ENCODE measurements around the gene POC5.

POC5 gene

DNA sequence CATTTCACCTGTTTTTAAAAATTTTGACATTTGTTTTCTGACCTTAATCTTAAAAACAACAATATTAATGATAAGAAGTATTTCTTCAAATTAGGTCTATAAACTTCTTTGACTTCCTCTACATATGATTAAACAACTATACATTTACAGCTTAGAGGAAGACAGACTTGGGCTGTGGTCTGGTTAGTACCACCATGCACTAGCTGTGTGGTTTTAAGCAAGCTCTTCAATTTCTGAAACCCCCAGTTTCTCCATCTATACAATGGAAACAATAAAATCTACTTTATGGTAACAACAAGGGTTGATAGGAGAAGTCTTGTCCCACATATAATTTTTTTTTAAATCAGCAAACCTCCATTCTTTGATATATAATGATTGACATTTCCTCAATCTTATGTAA is 90.3 kb downstream of the POC5 start:
- Mint-ChIP-seq H3K27ac (no peak overlapping the region), H3K4me1 (ENCODE audit: low read depth) (peaks cover 10% of the 10 kb centered on the region), H3K27me3 (no peaks in the 10 kb centered on the region), H3K36me3 (ENCODE audit: low read depth) (no peaks in the 10 kb centered on the region), H3K9me3 (no peaks in the 10 kb centered on the region), H3K4me3 (no peak overlapping the region)
